GM12892 (cell line): ENCODE results near the gene CMIP.

Experiments
- POLR2A ChIP-seq: IDR thresholded peaks from 2 replicates; pipeline ENCODE4 v1.6.1; 2011; ENCODE audit warnings: low read depth, low read length, control low read depth
- POLR2AphosphoS5 ChIP-seq: IDR thresholded peaks from 2 replicates; pipeline ENCODE4 v1.6.1; 2011; ENCODE audit warnings: low read depth, low read length, control low read depth
- TAF1 ChIP-seq: IDR thresholded peaks from 2 replicates; pipeline ENCODE4 v1.6.1; 2011; ENCODE audit warnings: low read depth, mild to moderate bottlenecking, control low read depth, low read length, borderline replicate concordance

DNA sequence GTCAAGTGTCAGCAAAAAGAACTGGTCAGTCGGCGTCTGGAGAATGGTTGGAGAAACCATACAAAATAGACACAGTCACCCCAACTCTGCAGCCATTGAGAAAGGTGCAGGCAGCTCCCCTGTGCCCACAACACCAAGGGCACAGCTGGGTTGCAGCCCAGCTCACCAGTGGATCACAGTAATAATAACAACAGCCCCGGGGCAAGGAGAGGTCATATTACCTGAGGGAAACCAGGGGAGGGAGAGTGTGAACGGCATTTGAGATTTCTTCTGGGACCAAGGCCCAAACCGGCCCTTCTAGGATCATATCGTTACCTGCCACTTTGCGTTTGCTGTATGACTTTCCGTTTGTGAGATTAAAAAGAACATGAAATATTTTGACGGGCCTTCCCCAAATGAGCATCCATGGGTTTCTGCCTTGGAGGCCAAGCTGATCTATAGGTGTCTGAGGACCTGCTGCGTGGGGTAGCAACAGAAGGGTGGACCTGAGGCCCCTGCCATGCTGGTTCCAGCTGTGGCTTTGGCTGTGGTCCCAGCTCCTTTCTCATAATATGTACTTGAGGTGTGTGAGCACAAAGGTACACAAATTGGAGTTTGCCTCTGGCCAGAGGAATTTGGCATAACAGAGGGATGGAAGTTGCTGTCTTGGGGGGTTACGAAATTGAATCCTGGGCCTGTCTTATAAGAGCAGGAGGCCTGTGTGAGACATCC, 154.6 kb downstream of the CMIP start:
- no peak for TF ChIP-seq POLR2A
- TF ChIP-seq POLR2AphosphoS5 = no peak
- TF ChIP-seq TAF1 = no peak
